GM23338 (cell line): Measurements from ENCODE around the gene GNB1. TPM values are rescaled to one million over a fixed set of nuclear protein-coding genes. Genes with fewer than 3 reads are reported as not detected.

ENCODE experiments used
- ATAC-seq: fragments of 200-7000 bp; cut with Tn5 transposase; 3 replicates; pipeline ENCODE4 v1.9.1; 2020
- DNase-seq: peaks from one replicate; pipeline ENCODE4 v3.0.0-alpha.2; 2015; ENCODE audit warnings: low spot score
- H2AFZ ChIP-seq: fragments of 200-600 bp; sonication (generic); 2 replicates; pipeline ENCODE4 v1.8.0; 2016; ENCODE audit warnings: antibody characterized with exemption, mild to moderate bottlenecking, moderate library complexity
- H3F3A ChIP-seq: fragments of 200-600 bp; sonication (generic); replicated peaks from 2 replicates; pipeline ENCODE4 v1.8.0; 2017; ENCODE audit warnings: antibody characterized with exemption, mixed run types, low read depth
- H3K27ac ChIP-seq: fragments of 200-600 bp; sonication (generic); 2 replicates; pipeline ENCODE4 v1.6.1; 2016; ENCODE audit warnings: low read depth
- H3K27me3 ChIP-seq: fragments of 200-600 bp; sonication (generic); 2 replicates; pipeline ENCODE4 v1.8.0; 2016; ENCODE audit warnings: mild to moderate bottlenecking, mixed run types, moderate library complexity; ENCODE audit not compliant: insufficient read depth
- H3K36me3 ChIP-seq: fragments of 200-600 bp; sonication (generic); 2 replicates; pipeline ENCODE4 v1.8.0; 2016; ENCODE audit warnings: mild to moderate bottlenecking; ENCODE audit not compliant: insufficient read depth
- H3K4me1 ChIP-seq: fragments of 200-600 bp; sonication (generic); 2 replicates; pipeline ENCODE4 v1.8.0; 2016; ENCODE audit warnings: mild to moderate bottlenecking, moderate library complexity; ENCODE audit not compliant: insufficient read depth
- H3K4me2 ChIP-seq: fragments of 200-600 bp; sonication (generic); 2 replicates; pipeline ENCODE4 v1.7.1; 2017; ENCODE audit warnings: mixed run types
- H3K4me3 ChIP-seq: fragments of 200-600 bp; sonication (generic); 2 replicates; pipeline ENCODE4 v1.6.1; 2016; ENCODE audit warnings: mixed run types
- H3K79me2 ChIP-seq: fragments of 200-600 bp; sonication (generic); replicated peaks from 2 replicates; pipeline ENCODE4 v1.8.0; 2017; ENCODE audit warnings: mild to moderate bottlenecking; ENCODE audit not compliant: insufficient read depth
- H3K9me2 ChIP-seq: fragments of 200-600 bp; sonication (generic); 2 replicates; pipeline ENCODE4 v1.8.0; 2017; ENCODE audit not compliant: insufficient read depth
- H4K20me1 ChIP-seq: fragments of 200-600 bp; sonication (generic); replicated peaks from 2 replicates; pipeline ENCODE4 v1.8.0; 2017; ENCODE audit warnings: mild to moderate bottlenecking; ENCODE audit not compliant: insufficient read depth
- H3K27ac Mint-ChIP-seq: 2 replicates; pipeline ENCODE4 v1.8.0; 2020; ENCODE audit warnings: inconsistent platforms, mild to moderate bottlenecking, moderate library complexity, mixed read lengths
- H3K27me3 Mint-ChIP-seq: 3 replicates; pipeline ENCODE4 v1.8.0; 2022; ENCODE audit warnings: low read depth, mild to moderate bottlenecking, moderate library complexity, mixed read lengths, inconsistent platforms; ENCODE audit not compliant: insufficient read depth, poor library complexity
- H3K36me3 Mint-ChIP-seq: 3 replicates; pipeline ENCODE4 v1.8.0; 2021; ENCODE audit warnings: low read depth, mild to moderate bottlenecking, inconsistent platforms, moderate library complexity, mixed read lengths
- H3K4me1 Mint-ChIP-seq: 3 replicates; pipeline ENCODE4 v1.8.0; 2020; ENCODE audit warnings: mild to moderate bottlenecking, inconsistent platforms, mixed read lengths
- H3K4me3 Mint-ChIP-seq: 3 replicates; pipeline ENCODE4 v1.8.0; 2021; ENCODE audit warnings: moderate library complexity, mild to moderate bottlenecking, inconsistent platforms, mixed read lengths
- H3K9me3 Mint-ChIP-seq: 3 replicates; pipeline ENCODE4 v1.8.0; 2020; ENCODE audit warnings: moderate library complexity, mild to moderate bottlenecking, inconsistent platforms, mixed read lengths
- CREB1 ChIP-seq: fragments of 250-450 bp; sonication (Bioruptor Pico); IDR thresholded peaks from 2 replicates; pipeline ENCODE4 v1.5.0; 2020; ENCODE audit warnings: low read depth, mild to moderate bottlenecking, moderate library complexity
- EZH2 ChIP-seq: fragments of 200-600 bp; sonication (generic); IDR thresholded peaks from one replicate; pipeline ENCODE4 v1.8.0; 2017; ENCODE audit warnings: antibody characterized with exemption, mild to moderate bottlenecking, low read depth; ENCODE audit not compliant: unreplicated experiment
- EZH2phosphoT487 ChIP-seq: fragments of 200-600 bp; sonication (generic); IDR thresholded peaks from one replicate; pipeline ENCODE4 v1.8.1; 2018; ENCODE audit warnings: antibody characterized with exemption; ENCODE audit not compliant: unreplicated experiment
- JUNB ChIP-seq: IDR thresholded peaks from one replicate; pipeline ENCODE4 v1.6.1; 2016; ENCODE audit warnings: antibody characterized with exemption; ENCODE audit not compliant: unreplicated experiment
- NANOG ChIP-seq: IDR thresholded peaks from 2 replicates; pipeline ENCODE4 v1.6.1; 2016; ENCODE audit warnings: antibody characterized with exemption, borderline replicate concordance
- POLR2AphosphoS5 ChIP-seq: IDR thresholded peaks from 2 replicates; pipeline ENCODE4 v1.6.1; 2016; ENCODE audit warnings: antibody characterized with exemption, low read depth
- STAT1 ChIP-seq: IDR thresholded peaks from one replicate; pipeline ENCODE4 v1.6.1; 2016; ENCODE audit warnings: antibody characterized with exemption; ENCODE audit not compliant: unreplicated experiment
- ZNF331 ChIP-seq: fragments of 250-450 bp; sonication (Bioruptor Pico); IDR thresholded peaks from 2 replicates; pipeline ENCODE4 v1.5.0; 2020; ENCODE audit warnings: low read depth, mild to moderate bottlenecking, moderate library complexity
- polyA plus RNA-seq: library from polyadenylated mRNA; unstranded; fragments of >200 nt; fragmentation: Nextera tagmentation; extraction: Ambion mirVana; gene quantifications from 2 replicates; pipeline ENCODE4 v1.2.1, GENCODE V29; 2016
- total RNA-seq: library from RNA; depleted of rRNA; stranded (reverse); fragments of >200 nt; shearing (Covaris generic); gene quantifications from 2 replicates; pipeline ENCODE4 v1.2.3, GENCODE V29; 2014
- TF ChIP-seq, protein P1 (sequence below): IDR thresholded peaks from 2 replicates; pipeline ENCODE4 v1.6.1; 2016; ENCODE audit warnings: antibody characterized with exemption
- TF ChIP-seq, protein P2 (sequence below), 2 experiments: fragments of 200-600 bp in 1 of 2; sonication (generic) in 1 of 2; conservative IDR thresholded peaks; 2 replicates each; pipeline versions ENCODE4 v1.5.1 to v1.6.1; 2016 to 2017; ENCODE audit warnings: antibody characterized with exemption in 2 of 2, low read depth in 2 of 2, mild to moderate bottlenecking in 2 of 2, moderate library complexity in 1 of 2
- TF ChIP-seq, protein P3 (sequence below): IDR thresholded peaks from one replicate; pipeline ENCODE4 v1.6.1; 2018; ENCODE audit warnings: antibody characterized with exemption; ENCODE audit not compliant: unreplicated experiment
- TF ChIP-seq, protein P4 (sequence below): fragments of 250-450 bp; sonication (Bioruptor Pico); IDR thresholded peaks from 2 replicates; pipeline ENCODE4 v1.5.0; 2020; ENCODE audit warnings: mild to moderate bottlenecking, moderate library complexity

The GNB1 gene
- total and polyA plus RNA-seq, 2 experiments from 2014 or later: 65.4 to 138 TPM

DNA sequence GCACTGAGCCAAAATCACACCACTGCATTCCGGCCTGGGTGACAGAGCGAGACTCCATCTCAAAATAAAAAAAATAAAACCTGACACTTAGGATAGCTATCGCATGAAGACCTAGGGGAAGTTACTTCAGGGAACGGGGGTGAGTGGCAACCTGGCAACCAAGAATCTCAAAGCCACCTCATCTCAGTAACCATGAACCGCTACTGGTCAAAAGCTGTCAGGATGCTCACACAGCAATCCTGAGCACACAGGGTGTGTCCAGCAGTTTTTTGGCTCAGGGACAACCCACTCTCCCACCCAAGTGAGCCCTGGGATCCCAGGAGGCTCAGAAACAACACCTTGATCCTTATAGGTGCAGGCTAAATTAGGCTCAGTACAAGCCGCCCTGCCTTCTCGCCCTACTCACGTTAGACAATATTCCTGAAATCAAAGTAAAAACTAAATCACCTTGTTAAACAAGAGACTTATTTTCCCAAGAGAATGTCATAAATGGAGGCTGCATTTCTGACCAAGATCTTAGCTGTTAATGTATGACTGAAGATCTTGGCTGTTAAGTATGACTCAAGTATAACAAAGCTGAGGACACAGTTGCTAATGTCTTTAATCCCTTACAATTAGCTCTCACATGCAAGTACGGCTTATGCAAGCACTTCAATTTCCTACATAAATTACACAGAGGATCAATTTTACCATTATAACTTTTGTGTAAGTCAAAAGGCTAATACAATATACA, 64.4 kb downstream of the GNB1 start:
- Histone ChIP-seq H3K4me3 (no peak overlapping the region), H4K20me1 (peaks cover 64% of the 10 kb centered on the region), H3K27me3 (no peaks in the 10 kb centered on the region), H3K79me2 (peaks cover 90% of the 10 kb centered on the region), H3K4me1 (no peaks in the 10 kb centered on the region), H3K27ac (peak overlapping the region; percentile 83), H3K4me2 (no peak overlapping the region), H3K36me3 (peaks cover 22% of the 10 kb centered on the region), H3F3A (peaks cover 24% of the 10 kb centered on the region), H3K9me2 (no peaks in the 10 kb centered on the region), H2AFZ (no peak overlapping the region)
- Mint-ChIP-seq H3K9me3 (no peaks in the 10 kb centered on the region), H3K4me3 (no peak overlapping the region), H3K4me1 (peaks cover 19% of the 10 kb centered on the region), H3K27me3 (peaks cover 4% of the 10 kb centered on the region), H3K27ac (no peak overlapping the region; the same call in 1 of the 2 replicates), H3K36me3 (peaks cover 60% of the 10 kb centered on the region)
- ATAC-seq (no peak), DNase-seq (no peak)
- TF ChIP-seq ZNF331 (CRISPR knock-in tag): no peak
- TF ChIP-seq, protein P1, sequence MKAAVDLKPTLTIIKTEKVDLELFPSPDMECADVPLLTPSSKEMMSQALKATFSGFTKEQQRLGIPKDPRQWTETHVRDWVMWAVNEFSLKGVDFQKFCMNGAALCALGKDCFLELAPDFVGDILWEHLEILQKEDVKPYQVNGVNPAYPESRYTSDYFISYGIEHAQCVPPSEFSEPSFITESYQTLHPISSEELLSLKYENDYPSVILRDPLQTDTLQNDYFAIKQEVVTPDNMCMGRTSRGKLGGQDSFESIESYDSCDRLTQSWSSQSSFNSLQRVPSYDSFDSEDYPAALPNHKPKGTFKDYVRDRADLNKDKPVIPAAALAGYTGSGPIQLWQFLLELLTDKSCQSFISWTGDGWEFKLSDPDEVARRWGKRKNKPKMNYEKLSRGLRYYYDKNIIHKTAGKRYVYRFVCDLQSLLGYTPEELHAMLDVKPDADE: no peak
- no peak for TF ChIP-seq NANOG
- no peak for TF ChIP-seq STAT1
- TF ChIP-seq POLR2AphosphoS5: no peak
- no peak for TF ChIP-seq JUNB
- TF ChIP-seq, protein P2, sequence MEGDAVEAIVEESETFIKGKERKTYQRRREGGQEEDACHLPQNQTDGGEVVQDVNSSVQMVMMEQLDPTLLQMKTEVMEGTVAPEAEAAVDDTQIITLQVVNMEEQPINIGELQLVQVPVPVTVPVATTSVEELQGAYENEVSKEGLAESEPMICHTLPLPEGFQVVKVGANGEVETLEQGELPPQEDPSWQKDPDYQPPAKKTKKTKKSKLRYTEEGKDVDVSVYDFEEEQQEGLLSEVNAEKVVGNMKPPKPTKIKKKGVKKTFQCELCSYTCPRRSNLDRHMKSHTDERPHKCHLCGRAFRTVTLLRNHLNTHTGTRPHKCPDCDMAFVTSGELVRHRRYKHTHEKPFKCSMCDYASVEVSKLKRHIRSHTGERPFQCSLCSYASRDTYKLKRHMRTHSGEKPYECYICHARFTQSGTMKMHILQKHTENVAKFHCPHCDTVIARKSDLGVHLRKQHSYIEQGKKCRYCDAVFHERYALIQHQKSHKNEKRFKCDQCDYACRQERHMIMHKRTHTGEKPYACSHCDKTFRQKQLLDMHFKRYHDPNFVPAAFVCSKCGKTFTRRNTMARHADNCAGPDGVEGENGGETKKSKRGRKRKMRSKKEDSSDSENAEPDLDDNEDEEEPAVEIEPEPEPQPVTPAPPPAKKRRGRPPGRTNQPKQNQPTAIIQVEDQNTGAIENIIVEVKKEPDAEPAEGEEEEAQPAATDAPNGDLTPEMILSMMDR (conservative IDR thresholded peaks at IDR 0.05; ENCODE audit: low read depth in 2 of 2): no peak
- TF ChIP-seq EZH2: no peak
- TF ChIP-seq, protein P3, sequence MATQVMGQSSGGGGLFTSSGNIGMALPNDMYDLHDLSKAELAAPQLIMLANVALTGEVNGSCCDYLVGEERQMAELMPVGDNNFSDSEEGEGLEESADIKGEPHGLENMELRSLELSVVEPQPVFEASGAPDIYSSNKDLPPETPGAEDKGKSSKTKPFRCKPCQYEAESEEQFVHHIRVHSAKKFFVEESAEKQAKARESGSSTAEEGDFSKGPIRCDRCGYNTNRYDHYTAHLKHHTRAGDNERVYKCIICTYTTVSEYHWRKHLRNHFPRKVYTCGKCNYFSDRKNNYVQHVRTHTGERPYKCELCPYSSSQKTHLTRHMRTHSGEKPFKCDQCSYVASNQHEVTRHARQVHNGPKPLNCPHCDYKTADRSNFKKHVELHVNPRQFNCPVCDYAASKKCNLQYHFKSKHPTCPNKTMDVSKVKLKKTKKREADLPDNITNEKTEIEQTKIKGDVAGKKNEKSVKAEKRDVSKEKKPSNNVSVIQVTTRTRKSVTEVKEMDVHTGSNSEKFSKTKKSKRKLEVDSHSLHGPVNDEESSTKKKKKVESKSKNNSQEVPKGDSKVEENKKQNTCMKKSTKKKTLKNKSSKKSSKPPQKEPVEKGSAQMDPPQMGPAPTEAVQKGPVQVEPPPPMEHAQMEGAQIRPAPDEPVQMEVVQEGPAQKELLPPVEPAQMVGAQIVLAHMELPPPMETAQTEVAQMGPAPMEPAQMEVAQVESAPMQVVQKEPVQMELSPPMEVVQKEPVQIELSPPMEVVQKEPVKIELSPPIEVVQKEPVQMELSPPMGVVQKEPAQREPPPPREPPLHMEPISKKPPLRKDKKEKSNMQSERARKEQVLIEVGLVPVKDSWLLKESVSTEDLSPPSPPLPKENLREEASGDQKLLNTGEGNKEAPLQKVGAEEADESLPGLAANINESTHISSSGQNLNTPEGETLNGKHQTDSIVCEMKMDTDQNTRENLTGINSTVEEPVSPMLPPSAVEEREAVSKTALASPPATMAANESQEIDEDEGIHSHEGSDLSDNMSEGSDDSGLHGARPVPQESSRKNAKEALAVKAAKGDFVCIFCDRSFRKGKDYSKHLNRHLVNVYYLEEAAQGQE: no peak
- TF ChIP-seq CREB1 (CRISPR knock-in tag): no peak
- no peak for TF ChIP-seq EZH2phosphoT487
- TF ChIP-seq, protein P4, sequence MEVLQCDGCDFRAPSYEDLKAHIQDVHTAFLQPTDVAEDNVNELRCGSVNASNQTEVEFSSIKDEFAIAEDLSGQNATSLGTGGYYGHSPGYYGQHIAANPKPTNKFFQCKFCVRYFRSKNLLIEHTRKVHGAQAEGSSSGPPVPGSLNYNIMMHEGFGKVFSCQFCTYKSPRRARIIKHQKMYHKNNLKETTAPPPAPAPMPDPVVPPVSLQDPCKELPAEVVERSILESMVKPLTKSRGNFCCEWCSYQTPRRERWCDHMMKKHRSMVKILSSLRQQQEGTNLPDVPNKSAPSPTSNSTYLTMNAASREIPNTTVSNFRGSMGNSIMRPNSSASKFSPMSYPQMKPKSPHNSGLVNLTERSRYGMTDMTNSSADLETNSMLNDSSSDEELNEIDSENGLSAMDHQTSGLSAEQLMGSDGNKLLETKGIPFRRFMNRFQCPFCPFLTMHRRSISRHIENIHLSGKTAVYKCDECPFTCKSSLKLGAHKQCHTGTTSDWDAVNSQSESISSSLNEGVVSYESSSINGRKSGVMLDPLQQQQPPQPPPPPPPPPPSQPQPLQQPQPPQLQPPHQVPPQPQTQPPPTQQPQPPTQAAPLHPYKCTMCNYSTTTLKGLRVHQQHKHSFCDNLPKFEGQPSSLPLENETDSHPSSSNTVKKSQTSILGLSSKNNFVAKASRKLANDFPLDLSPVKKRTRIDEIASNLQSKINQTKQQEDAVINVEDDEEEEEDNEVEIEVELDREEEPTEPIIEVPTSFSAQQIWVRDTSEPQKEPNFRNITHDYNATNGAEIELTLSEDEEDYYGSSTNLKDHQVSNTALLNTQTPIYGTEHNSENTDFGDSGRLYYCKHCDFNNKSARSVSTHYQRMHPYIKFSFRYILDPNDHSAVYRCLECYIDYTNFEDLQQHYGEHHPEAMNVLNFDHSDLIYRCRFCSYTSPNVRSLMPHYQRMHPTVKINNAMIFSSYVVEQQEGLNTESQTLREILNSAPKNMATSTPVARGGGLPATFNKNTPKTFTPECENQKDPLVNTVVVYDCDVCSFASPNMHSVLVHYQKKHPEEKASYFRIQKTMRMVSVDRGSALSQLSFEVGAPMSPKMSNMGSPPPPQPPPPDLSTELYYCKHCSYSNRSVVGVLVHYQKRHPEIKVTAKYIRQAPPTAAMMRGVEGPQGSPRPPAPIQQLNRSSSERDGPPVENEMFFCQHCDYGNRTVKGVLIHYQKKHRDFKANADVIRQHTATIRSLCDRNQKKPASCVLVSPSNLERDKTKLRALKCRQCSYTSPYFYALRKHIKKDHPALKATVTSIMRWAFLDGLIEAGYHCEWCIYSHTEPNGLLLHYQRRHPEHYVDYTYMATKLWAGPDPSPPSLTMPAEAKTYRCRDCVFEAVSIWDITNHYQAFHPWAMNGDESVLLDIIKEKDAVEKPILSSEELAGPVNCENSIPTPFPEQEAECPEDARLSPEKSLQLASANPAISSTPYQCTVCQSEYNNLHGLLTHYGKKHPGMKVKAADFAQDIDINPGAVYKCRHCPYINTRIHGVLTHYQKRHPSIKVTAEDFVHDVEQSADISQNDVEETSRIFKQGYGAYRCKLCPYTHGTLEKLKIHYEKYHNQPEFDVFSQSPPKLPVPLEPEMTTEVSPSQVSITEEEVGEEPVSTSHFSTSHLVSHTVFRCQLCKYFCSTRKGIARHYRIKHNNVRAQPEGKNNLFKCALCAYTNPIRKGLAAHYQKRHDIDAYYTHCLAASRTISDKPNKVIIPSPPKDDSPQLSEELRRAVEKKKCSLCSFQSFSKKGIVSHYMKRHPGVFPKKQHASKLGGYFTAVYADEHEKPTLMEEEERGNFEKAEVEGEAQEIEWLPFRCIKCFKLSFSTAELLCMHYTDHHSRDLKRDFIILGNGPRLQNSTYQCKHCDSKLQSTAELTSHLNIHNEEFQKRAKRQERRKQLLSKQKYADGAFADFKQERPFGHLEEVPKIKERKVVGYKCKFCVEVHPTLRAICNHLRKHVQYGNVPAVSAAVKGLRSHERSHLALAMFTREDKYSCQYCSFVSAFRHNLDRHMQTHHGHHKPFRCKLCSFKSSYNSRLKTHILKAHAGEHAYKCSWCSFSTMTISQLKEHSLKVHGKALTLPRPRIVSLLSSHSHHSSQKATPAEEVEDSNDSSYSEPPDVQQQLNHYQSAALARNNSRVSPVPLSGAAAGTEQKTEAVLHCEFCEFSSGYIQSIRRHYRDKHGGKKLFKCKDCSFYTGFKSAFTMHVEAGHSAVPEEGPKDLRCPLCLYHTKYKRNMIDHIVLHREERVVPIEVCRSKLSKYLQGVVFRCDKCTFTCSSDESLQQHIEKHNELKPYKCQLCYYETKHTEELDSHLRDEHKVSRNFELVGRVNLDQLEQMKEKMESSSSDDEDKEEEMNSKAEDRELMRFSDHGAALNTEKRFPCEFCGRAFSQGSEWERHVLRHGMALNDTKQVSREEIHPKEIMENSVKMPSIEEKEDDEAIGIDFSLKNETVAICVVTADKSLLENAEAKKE (CRISPR knock-in tag): no peak
